Measurements from ENCODE around the gene COL4A2. TPM values are rescaled to one million over a fixed set of nuclear protein-coding genes. Genes with fewer than 3 reads are reported as not detected.

Gene COL4A2
- total RNA-seq, 2 donors from 2014 or later = not detected

DNA sequence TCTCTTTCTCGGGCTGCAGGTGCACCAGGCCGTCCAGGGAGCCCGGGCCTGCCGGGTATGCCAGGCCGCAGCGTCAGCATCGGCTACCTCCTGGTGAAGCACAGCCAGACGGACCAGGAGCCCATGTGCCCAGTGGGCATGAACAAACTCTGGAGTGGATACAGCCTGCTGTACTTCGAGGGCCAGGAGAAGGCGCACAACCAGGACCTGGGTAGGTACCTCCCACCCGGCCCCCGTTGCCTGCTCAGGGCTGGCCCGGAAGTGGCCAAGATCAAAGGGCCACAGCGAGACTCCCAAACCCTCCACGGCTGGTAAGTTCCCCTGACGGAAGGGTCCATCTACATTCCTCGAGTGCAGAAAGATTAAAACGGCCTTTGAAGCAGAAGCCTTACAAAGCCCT, 199.3 kb downstream of the COL4A2 start:
- DNase-seq = no peak
- no peaks in the 10 kb centered on the region for H3K36me3 Mint-ChIP-seq (ENCODE audit: insufficient read depth in 2 of 2)
- H3K4me1 Mint-ChIP-seq (ENCODE audit: low read depth) = no peaks in the 10 kb centered on the region
- no peaks in the 10 kb centered on the region for H3K27me3 Mint-ChIP-seq (ENCODE audit: low read depth)
- H3K9me3 Mint-ChIP-seq = no peaks in the 10 kb centered on the region
- no peak for ATAC-seq (replicated peaks in 1 of 2)
- H3K27ac Mint-ChIP-seq = no peak overlapping the region
- no peak overlapping the region for H3K4me3 Mint-ChIP-seq

GRCh38 chr13:110506859-110507566, 199.9 kb downstream of the COL4A2 start:
- Mint-ChIP-seq H3K36me3 (ENCODE audit: insufficient read depth in 2 of 2) (no peaks in the 10 kb centered on the region), H3K4me1 (ENCODE audit: low read depth) (no peaks in the 10 kb centered on the region), H3K27me3 (ENCODE audit: low read depth) (no peaks in the 10 kb centered on the region), H3K27ac (no peak overlapping the region), H3K9me3 (no peaks in the 10 kb centered on the region), H3K4me3 (no peak overlapping the region)
- no peak for DNase-seq
- ATAC-seq (replicated peaks in 1 of 2) = no peak

GRCh38 chr13:110507678-110508381, 200.7 kb downstream of the COL4A2 start:
- H3K27me3 Mint-ChIP-seq (ENCODE audit: low read depth) = no peaks in the 10 kb centered on the region
- H3K4me1 Mint-ChIP-seq (ENCODE audit: low read depth) = no peaks in the 10 kb centered on the region
- no peaks in the 10 kb centered on the region for H3K36me3 Mint-ChIP-seq (ENCODE audit: insufficient read depth in 2 of 2)
- DNase-seq = no peak
- no peaks in the 10 kb centered on the region for H3K9me3 Mint-ChIP-seq
- ATAC-seq (replicated peaks in 1 of 2) = no peak
- H3K27ac Mint-ChIP-seq = no peak overlapping the region
- H3K4me3 Mint-ChIP-seq = no peak overlapping the region

DNA sequence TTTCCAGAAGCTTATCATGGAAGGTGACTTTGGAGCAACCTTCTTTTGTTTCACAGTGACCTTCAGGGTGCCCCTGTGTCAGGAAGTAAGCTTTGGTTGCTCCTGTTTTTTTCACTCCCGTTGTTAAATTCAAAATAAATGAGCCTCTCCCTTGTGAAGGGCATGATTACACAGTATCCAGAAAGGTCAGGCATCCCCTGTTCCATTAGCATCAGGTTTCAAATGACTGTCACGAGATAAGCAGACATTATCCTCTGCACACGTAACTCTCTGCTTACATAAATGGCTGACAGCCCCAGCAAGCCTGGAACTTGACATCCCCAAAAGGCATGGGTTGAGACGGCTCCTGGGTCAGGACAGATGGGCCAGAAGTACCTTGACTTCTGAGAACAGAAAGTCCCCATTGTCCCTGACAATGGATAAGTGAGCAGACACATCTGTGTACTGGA, 202.4 kb downstream of the COL4A2 start:
- no peaks in the 10 kb centered on the region for H3K27me3 Mint-ChIP-seq (ENCODE audit: low read depth)
- ATAC-seq (replicated peaks in 1 of 2) = no peak
- no peaks in the 10 kb centered on the region for H3K9me3 Mint-ChIP-seq
- H3K4me3 Mint-ChIP-seq = no peak overlapping the region
- no peaks in the 10 kb centered on the region for H3K36me3 Mint-ChIP-seq (ENCODE audit: insufficient read depth in 2 of 2)
- no peaks in the 10 kb centered on the region for H3K4me1 Mint-ChIP-seq (ENCODE audit: low read depth)
- no peak for DNase-seq
- H3K27ac Mint-ChIP-seq = no peak overlapping the region

GRCh38 chr13:110509971-110510786, 203.1 kb downstream of the COL4A2 start:
- ATAC-seq (replicated peaks in 1 of 2) = peak in 1 of 2 donors; percentile 17
- Mint-ChIP-seq H3K9me3 (no peaks in the 10 kb centered on the region), H3K4me3 (no peak overlapping the region), H3K27ac (no peak overlapping the region), H3K4me1 (ENCODE audit: low read depth) (peaks cover 4% of the 10 kb centered on the region), H3K27me3 (ENCODE audit: low read depth) (peaks cover 6% of the 10 kb centered on the region), H3K36me3 (ENCODE audit: insufficient read depth in 2 of 2) (no peaks in the 10 kb centered on the region)
- DNase-seq = no peak

DNA sequence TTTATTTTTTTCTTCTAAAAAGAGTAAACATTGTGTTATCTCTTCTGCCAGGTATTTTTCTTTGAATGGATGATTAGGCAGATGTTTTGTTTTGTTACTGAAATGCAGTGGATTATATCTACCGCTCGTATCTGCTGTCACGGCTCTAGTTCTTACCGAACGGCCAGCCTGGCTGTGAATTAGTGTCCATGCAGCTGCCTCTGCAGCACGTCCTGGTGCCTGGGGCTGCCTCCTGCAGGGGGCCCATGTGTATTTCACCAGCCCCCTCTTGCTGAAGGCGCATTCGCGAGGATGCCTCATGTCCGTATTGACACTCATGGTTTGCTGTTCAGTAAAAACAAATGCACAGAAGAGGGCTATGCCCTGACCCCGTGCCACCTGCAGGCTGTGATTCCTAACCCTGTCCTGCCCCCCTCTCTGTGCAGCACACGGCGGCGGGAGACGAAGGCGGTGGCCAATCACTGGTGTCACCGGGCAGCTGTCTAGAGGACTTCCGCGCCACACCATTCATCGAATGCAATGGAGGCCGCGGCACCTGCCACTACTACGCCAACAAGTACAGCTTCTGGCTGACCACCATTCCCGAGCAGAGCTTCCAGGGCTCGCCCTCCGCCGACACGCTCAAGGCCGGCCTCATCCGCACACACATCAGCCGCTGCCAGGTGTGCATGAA, 204.6 kb downstream of the COL4A2 start:
- H3K27ac Mint-ChIP-seq = no peak overlapping the region
- no peaks in the 10 kb centered on the region for H3K36me3 Mint-ChIP-seq (ENCODE audit: insufficient read depth in 2 of 2)
- no peaks in the 10 kb centered on the region for H3K9me3 Mint-ChIP-seq
- DNase-seq (no peak), ATAC-seq (replicated peaks in 1 of 2) (no peak)
- peaks cover 8% of the 10 kb centered on the region for H3K4me1 Mint-ChIP-seq (ENCODE audit: low read depth)
- H3K27me3 Mint-ChIP-seq (ENCODE audit: low read depth) = peaks cover 6% of the 10 kb centered on the region
- no peak overlapping the region for H3K4me3 Mint-ChIP-seq

DNA sequence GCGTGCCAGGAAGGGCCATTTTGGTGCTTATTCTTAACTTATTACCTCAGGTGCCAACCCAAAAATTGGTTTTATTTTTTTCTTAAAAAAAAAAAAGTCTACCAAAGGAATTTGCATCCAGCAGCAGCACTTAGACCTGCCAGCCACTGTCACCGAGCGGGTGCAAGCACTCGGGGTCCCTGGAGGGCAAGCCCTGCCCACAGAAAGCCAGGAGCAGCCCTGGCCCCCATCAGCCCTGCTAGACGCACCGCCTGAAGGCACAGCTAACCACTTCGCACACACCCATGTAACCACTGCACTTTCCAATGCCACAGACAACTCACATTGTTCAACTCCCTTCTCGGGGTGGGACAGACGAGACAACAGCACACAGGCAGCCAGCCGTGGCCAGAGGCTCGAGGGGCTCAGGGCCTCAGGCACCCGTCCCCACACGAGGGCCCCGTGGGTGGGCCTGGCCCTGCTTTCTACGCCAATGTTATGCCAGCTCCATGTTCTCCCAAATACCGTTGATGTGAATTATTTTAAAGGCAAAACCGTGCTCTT, 205.2 kb downstream of the COL4A2 start:
- DNase-seq (no peak), ATAC-seq (replicated peaks in 1 of 2) (no peak)
- H3K9me3 Mint-ChIP-seq = no peaks in the 10 kb centered on the region
- H3K4me3 Mint-ChIP-seq = no peak overlapping the region
- H3K36me3 Mint-ChIP-seq (ENCODE audit: insufficient read depth in 2 of 2) = no peaks in the 10 kb centered on the region
- peaks cover 8% of the 10 kb centered on the region for H3K4me1 Mint-ChIP-seq (ENCODE audit: low read depth)
- H3K27me3 Mint-ChIP-seq (ENCODE audit: low read depth) = peaks cover 6% of the 10 kb centered on the region
- H3K27ac Mint-ChIP-seq = no peak overlapping the region

DNA sequence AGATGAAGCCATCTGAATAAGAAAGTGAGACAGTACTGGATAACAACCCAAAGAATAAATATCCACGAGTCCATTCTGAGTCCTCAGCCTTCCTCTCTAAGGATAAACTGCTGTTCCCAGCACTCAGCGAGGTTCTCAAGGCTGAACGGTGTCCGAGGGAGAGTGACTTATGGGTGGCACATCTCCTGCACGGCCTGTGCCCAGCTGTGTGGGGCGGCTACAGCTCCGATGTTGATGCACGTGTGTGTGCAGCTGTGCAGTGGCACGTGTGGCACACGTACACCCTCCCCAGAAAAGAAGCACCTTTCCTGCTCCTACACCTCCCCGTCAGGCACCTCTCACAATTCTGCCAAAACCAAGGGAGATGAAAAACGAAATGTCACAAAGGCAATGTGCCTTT, 209.4 kb downstream of the COL4A2 start:
- H3K4me1 Mint-ChIP-seq (ENCODE audit: low read depth) = peaks cover 8% of the 10 kb centered on the region
- no peak for DNase-seq
- ATAC-seq (replicated peaks in 1 of 2) = no peak
- no peaks in the 10 kb centered on the region for H3K36me3 Mint-ChIP-seq (ENCODE audit: insufficient read depth in 2 of 2)
- H3K9me3 Mint-ChIP-seq = no peaks in the 10 kb centered on the region
- H3K27me3 Mint-ChIP-seq (ENCODE audit: low read depth) = peaks cover 6% of the 10 kb centered on the region
- no peak overlapping the region for H3K4me3 Mint-ChIP-seq
- H3K27ac Mint-ChIP-seq = no peak overlapping the region

DNA sequence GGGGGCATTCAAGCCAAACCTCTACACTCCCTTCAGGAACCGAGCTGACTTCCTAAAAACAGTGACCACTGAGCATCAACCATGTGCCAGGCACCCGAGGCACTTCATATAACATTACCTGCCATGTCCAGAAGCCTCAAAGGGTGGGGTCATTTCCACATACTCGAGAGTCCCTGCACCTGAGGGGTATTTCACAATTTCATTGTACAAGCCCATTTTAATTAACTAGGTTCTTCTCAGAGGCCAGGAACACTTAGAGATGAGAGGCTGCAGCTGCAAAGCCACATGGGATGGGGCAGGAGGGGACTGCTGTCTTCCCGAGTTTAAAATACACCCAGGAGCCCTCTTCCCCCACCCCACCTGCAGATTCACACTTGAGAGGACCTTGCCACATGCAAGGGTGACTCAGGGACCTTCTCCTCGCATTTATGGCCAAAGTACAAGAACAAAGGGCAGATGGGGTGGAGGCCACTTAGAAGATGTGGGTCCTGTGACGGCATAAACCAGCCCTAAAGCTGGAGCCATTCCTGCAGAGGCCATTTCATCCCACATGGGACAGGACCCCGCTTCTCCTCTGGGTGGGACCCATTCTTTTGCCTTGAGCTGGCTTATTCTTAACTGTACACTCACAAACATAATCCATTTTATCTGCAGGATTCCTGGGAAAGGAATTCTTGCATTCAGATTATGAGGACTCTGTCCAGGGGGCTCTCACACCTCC, 210.6 kb downstream of the COL4A2 start:
- peaks cover 6% of the 10 kb centered on the region for H3K27me3 Mint-ChIP-seq (ENCODE audit: low read depth)
- H3K4me1 Mint-ChIP-seq (ENCODE audit: low read depth) = peaks cover 8% of the 10 kb centered on the region
- H3K9me3 Mint-ChIP-seq = no peaks in the 10 kb centered on the region
- no peak overlapping the region for H3K4me3 Mint-ChIP-seq
- H3K36me3 Mint-ChIP-seq (ENCODE audit: insufficient read depth in 2 of 2) = no peaks in the 10 kb centered on the region
- no peak for DNase-seq
- ATAC-seq (replicated peaks in 1 of 2) = no peak
- H3K27ac Mint-ChIP-seq = no peak overlapping the region

DNA sequence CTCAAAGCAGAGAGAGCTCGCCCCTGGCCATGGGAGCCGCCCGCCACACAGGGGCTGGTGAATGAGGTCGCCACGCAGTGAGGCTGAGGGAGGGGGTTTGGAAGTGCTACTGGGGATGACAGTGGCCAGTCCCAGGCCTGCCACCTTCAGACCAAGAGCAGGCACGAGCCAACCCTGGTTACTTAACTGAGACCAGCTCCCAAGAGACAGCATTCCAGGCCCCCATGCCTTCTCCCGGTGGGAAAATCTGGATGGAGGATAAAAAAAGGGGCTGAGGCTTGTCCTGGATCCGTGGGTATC, 211.1 kb downstream of the COL4A2 start:
- H3K36me3 Mint-ChIP-seq (ENCODE audit: insufficient read depth in 2 of 2) = no peaks in the 10 kb centered on the region
- H3K27ac Mint-ChIP-seq = no peak overlapping the region
- no peak overlapping the region for H3K4me3 Mint-ChIP-seq
- H3K27me3 Mint-ChIP-seq (ENCODE audit: low read depth) = peaks cover 6% of the 10 kb centered on the region
- DNase-seq (no peak), ATAC-seq (replicated peaks in 1 of 2) (no peak)
- H3K9me3 Mint-ChIP-seq = no peaks in the 10 kb centered on the region
- peaks cover 8% of the 10 kb centered on the region for H3K4me1 Mint-ChIP-seq (ENCODE audit: low read depth)

- Mint-ChIP-seq H3K4me3 (no peak overlapping the region), H3K9me3 (no peaks in the 10 kb centered on the region), H3K27me3 (ENCODE audit: low read depth) (peaks cover 6% of the 10 kb centered on the region), H3K36me3 (ENCODE audit: insufficient read depth in 2 of 2) (no peaks in the 10 kb centered on the region), H3K4me1 (ENCODE audit: low read depth) (peaks cover 8% of the 10 kb centered on the region), H3K27ac (no peak overlapping the region)
- no peak for DNase-seq
- no peak for ATAC-seq (replicated peaks in 1 of 2)
These were observed 211.5 kb downstream of the COL4A2 start for GRCh38 chr13:110518571-110518970.

DNA sequence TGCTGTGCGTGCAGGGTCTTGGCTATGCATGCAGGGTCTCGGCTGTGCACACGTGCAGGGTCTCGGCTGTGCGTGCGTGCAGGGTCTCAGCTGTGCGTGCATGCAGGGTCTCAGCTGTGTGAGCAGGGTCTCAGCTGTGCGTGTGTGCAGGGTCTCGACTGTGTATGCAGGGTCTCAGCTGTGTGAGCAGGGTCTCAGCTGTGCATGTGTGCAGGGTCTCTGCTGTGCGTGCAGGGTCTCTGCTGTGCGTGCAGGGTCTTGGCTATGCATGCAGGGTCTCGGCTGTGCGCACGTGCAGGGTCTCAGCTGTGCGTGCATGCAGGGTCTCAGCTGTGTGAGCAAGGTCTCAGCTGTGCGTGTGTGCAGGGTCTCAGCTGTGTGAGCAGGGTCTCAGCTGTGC, 212.0 kb downstream of the COL4A2 start:
- H3K27me3 Mint-ChIP-seq (ENCODE audit: low read depth) = peaks cover 6% of the 10 kb centered on the region
- peaks cover 8% of the 10 kb centered on the region for H3K4me1 Mint-ChIP-seq (ENCODE audit: low read depth)
- no peak overlapping the region for H3K27ac Mint-ChIP-seq
- no peaks in the 10 kb centered on the region for H3K9me3 Mint-ChIP-seq
- no peak for DNase-seq
- no peaks in the 10 kb centered on the region for H3K36me3 Mint-ChIP-seq (ENCODE audit: insufficient read depth in 2 of 2)
- H3K4me3 Mint-ChIP-seq = no peak overlapping the region
- ATAC-seq (replicated peaks in 1 of 2) = no peak

All from activated T-cell treated with anti-CD3 and anti-CD28 coated beads, Interleukin-2, amount 50 U/mL, for 72 hours (primary cell).